Liver (tissue), 9 donors: ENCODE measurements around the gene BPIFA3. TPM values are rescaled to one million over a fixed set of nuclear protein-coding genes. Genes with fewer than 3 reads are reported as not detected.

ENCODE experiments used
- DNase-seq: peaks from one replicate; pipeline ENCODE4 v3.0.0-alpha.2; 2017; ENCODE audit warnings: low spot score
- H3K27ac ChIP-seq, 2 donors: one replicate each; pipeline ENCODE4 v1.7.0; 2013; ENCODE audit warnings: inconsistent platforms in 2 of 2, low read length in 2 of 2, control low read depth in 1 of 2, low read depth in 1 of 2, mild to moderate bottlenecking in 1 of 2
- H3K27me3 ChIP-seq, 4 donors: one replicate each; pipeline versions ENCODE4 v1.6.1 to v1.7.0; 2013; ENCODE audit warnings: low read length in 3 of 4, inconsistent platforms in 1 of 4, mild to moderate bottlenecking in 1 of 4, moderate library complexity in 1 of 4; ENCODE audit not compliant: control insufficient read depth in 4 of 4, insufficient read depth in 4 of 4
- H3K36me3 ChIP-seq, 4 donors: one replicate each; pipeline versions ENCODE4 v1.6.1 to v1.7.0; 2013; ENCODE audit warnings: low read length in 3 of 4, mild to moderate bottlenecking in 3 of 4, low read depth in 1 of 4, moderate library complexity in 1 of 4; ENCODE audit not compliant: control insufficient read depth in 4 of 4, insufficient read depth in 3 of 4
- H3K4me1 ChIP-seq, 4 donors: one replicate each; pipeline versions ENCODE4 v1.6.1 to v1.7.0; 2013; ENCODE audit warnings: low read length in 3 of 4, mild to moderate bottlenecking in 3 of 4, moderate library complexity in 1 of 4; ENCODE audit not compliant: control insufficient read depth in 4 of 4, insufficient read depth in 4 of 4
- H3K4me3 ChIP-seq, 3 donors: one replicate each; pipeline versions ENCODE4 v1.6.1 to v1.7.0; 2013; ENCODE audit warnings: low read length in 3 of 3, control low read depth in 1 of 3, low read depth in 1 of 3, mild to moderate bottlenecking in 1 of 3
- H3K9ac ChIP-seq, 2 donors: one replicate each; pipeline ENCODE4 v1.7.0; 2013; ENCODE audit warnings: low read length in 2 of 2, mild to moderate bottlenecking in 2 of 2, moderate library complexity in 2 of 2, control low read depth in 1 of 2, low read depth in 1 of 2
- H3K9me3 ChIP-seq, 4 donors: one replicate each; pipeline versions ENCODE4 v1.6.1 to v1.7.0; 2013; ENCODE audit warnings: low read length in 3 of 4; ENCODE audit not compliant: control insufficient read depth in 4 of 4
- EGR1 ChIP-seq, 2 donors: IDR thresholded peaks; 2 replicates each; pipeline ENCODE4 v1.6.1; 2016 to 2018; ENCODE audit warnings: antibody characterized with exemption in 2 of 2, low read depth in 2 of 2
- FOXA1 ChIP-seq: IDR thresholded peaks from 2 replicates; pipeline ENCODE4 v1.6.1; 2016; ENCODE audit warnings: antibody characterized with exemption
- FOXA2 ChIP-seq: IDR thresholded peaks from 2 replicates; pipeline ENCODE4 v1.6.1; 2016; ENCODE audit warnings: antibody characterized with exemption
- HNF4A ChIP-seq, 2 donors: conservative IDR thresholded peaks; 2 replicates each; pipeline ENCODE4 v1.6.1; 2016; ENCODE audit warnings: antibody characterized with exemption in 2 of 2, mild to moderate bottlenecking in 2 of 2
- HNF4G ChIP-seq: IDR thresholded peaks from 2 replicates; pipeline ENCODE4 v1.6.1; 2016; ENCODE audit warnings: antibody characterized with exemption
- NR2F2 ChIP-seq: IDR thresholded peaks from 2 replicates; pipeline ENCODE4 v1.6.1; 2016; ENCODE audit warnings: antibody characterized with exemption
- TAF1 ChIP-seq: conservative IDR thresholded peaks from 2 replicates; pipeline ENCODE4 v1.6.1; 2016; ENCODE audit warnings: antibody characterized with exemption, mild to moderate bottlenecking
- YY1 ChIP-seq: IDR thresholded peaks from 2 replicates; pipeline ENCODE4 v1.6.1; 2016; ENCODE audit warnings: antibody characterized with exemption, mild to moderate bottlenecking
- ZBTB33 ChIP-seq: IDR thresholded peaks from 2 replicates; pipeline ENCODE4 v1.6.1; 2016; ENCODE audit warnings: antibody characterized with exemption
- whole genome bisulfite sequencing: extraction: QIAGEN DNeasy Blood & Tissue Kit; methylation state at CpG from one replicate; pipeline ENCODE4 v1.1.7; 2013; 5-methylcytosine and 5-hydroxymethylcytosine counted together
- polyA plus RNA-seq, 2 donors: library from polyadenylated mRNA; stranded (reverse) in 1 of 2; unstranded in 1 of 2; fragments of 200-250 nt in 1 of 2; fragments of >200 nt in 1 of 2; fragmentation: Nextera tagmentation in 1 of 2; extraction: Ambion mirVana in 1 of 2; gene quantifications; one replicate each; pipeline versions ENCODE4 v1.2.1 to v1.2.3, GENCODE V29; 2013 to 2015
- total RNA-seq, 2 donors: library from RNA; depleted of rRNA; stranded (reverse); fragments of >200 nt; gene quantifications; one replicate each; pipeline ENCODE4 v1.2.3, GENCODE V29; 2014
- donor health status: healthy.
- donor health status: healthy.
- donor health status: healthy.
- donor health status: healthy.
- donor health status: healthy.

Gene BPIFA3
- total and polyA plus RNA-seq, 4 donors, result not detected

GRCh38 chr20:33276303-33277113 is 59.4 kb downstream of the BPIFA3 start:
- Histone ChIP-seq H3K36me3 (no peaks in the 10 kb centered on the region), H3K4me1 (no peaks in the 10 kb centered on the region), H3K9me3 (no peaks in the 10 kb centered on the region), H3K27me3 (no peaks in the 10 kb centered on the region), H3K27ac (no peak overlapping the region), H3K4me3 (no peak overlapping the region), H3K9ac (no peak overlapping the region)
- no peak for DNase-seq
- WGBS, result 79% methylated on average over 12 of the region's 12 CpGs
- no peak for TF ChIP-seq YY1
- TF ChIP-seq NR2F2, result no peak
- no peak for TF ChIP-seq HNF4G
- no peak for TF ChIP-seq HNF4A (conservative IDR thresholded peaks at IDR 0.05)
- no peak for TF ChIP-seq EGR1 (IDR thresholded peaks at IDR 0.05; ENCODE audit: low read depth in 2 of 2)
- TF ChIP-seq TAF1, result no peak
- TF ChIP-seq FOXA2, result no peak
- no peak for TF ChIP-seq ZBTB33
- no peak for TF ChIP-seq FOXA1

Other genes starting within 250 kb of the BPIFA3 start
- gene SUN5, start 212.9 kb upstream of the BPIFA3 start, total RNA-seq, result not detected
- not detected for gene SUN5, start 212.9 kb upstream of the BPIFA3 start, polyA plus RNA-seq
- gene BPIFB2, start 209.6 kb upstream of the BPIFA3 start, total RNA-seq, result 1 to 10 TPM; 1.9 to 3.7 TPM
- 1 to 10 TPM in 1 of 2 donors, under 1 TPM in 1; 0.33 to 1.0 TPM for gene BPIFB2, start 209.6 kb upstream of the BPIFA3 start, polyA plus RNA-seq
- gene BPIFB6, start 185.7 kb upstream of the BPIFA3 start, total RNA-seq, result not detected
- gene BPIFB6, start 185.7 kb upstream of the BPIFA3 start, polyA plus RNA-seq, result not detected
- gene BPIFB3, start 163.4 kb upstream of the BPIFA3 start, total RNA-seq, result not detected
- not detected for gene BPIFB3, start 163.4 kb upstream of the BPIFA3 start, polyA plus RNA-seq
- gene BPIFB4, start 137.7 kb upstream of the BPIFA3 start, total RNA-seq, result not detected
- gene BPIFB4, start 137.7 kb upstream of the BPIFA3 start, polyA plus RNA-seq, result under 1 TPM in 1 of 2 donors, not detected in 1; 0.16 TPM
- not detected for gene BPIFA2, start 49.2 kb upstream of the BPIFA3 start, total RNA-seq
- not detected for gene BPIFA2, start 49.2 kb upstream of the BPIFA3 start, polyA plus RNA-seq
- gene BPIFA1, start 18.6 kb downstream of the BPIFA3 start, total RNA-seq, result not detected
- gene BPIFA1, start 18.6 kb downstream of the BPIFA3 start, polyA plus RNA-seq, result not detected
- gene BPIFB1, start 65.9 kb downstream of the BPIFA3 start, total RNA-seq, result under 1 TPM in 1 of 2 donors, not detected in 1; 0.08 TPM
- under 1 TPM in 1 of 2 donors, not detected in 1; 0.13 TPM for gene BPIFB1, start 65.9 kb downstream of the BPIFA3 start, polyA plus RNA-seq
- 10 to 100 TPM; 15.2 to 22.1 TPM for gene CDK5RAP1, start 184.2 kb downstream of the BPIFA3 start, total RNA-seq
- gene CDK5RAP1, start 184.2 kb downstream of the BPIFA3 start, polyA plus RNA-seq, result 10 to 100 TPM; 11.3 to 14.3 TPM
- gene SNTA1, start 226.4 kb downstream of the BPIFA3 start, total RNA-seq, result 1 to 10 TPM; 3.8 to 9.6 TPM
- gene SNTA1, start 226.4 kb downstream of the BPIFA3 start, polyA plus RNA-seq, result 1 to 10 TPM; 6.9 TPM